Gastrocnemius medialis (tissue), 4 donors: Measurements from ENCODE around the gene ETV6. TPM values are rescaled to one million over a fixed set of nuclear protein-coding genes. Genes with fewer than 3 reads are reported as not detected.
A peak's percentile ranks its signal among the peaks of the same experiment; 100 is the strongest.

Experiments
- ATAC-seq, 2 donors: fragments of 150-250 bp; one replicate each; pipeline ENCODE4 v1.9.1; 2016
- DNase-seq, 2 donors: peaks; one replicate each; pipeline ENCODE4 v3.0.0-alpha.2; 2019
- H3K27ac ChIP-seq, 4 donors: fragments of 200-600 bp; sonication (generic); 1 replicate in 1 of 4; 2 replicates in 3 of 4; pipeline ENCODE4 v1.5.1; 2016 to 2018; ENCODE audit warnings: mild to moderate bottlenecking in 2 of 4, moderate library complexity in 1 of 4
- H3K27me3 ChIP-seq, 3 donors: fragments of 200-600 bp; sonication (generic) in 2 of 3; 1 replicate in 1 of 3; 2 replicates in 2 of 3; pipeline versions ENCODE4 v1.5.1 to v1.6.0; 2016 to 2019; ENCODE audit warnings: mild to moderate bottlenecking in 1 of 3, moderate library complexity in 1 of 3
- H3K36me3 ChIP-seq, 2 donors: fragments of 200-600 bp; sonication (generic) in 1 of 2; one replicate each; pipeline ENCODE4 v1.5.1; 2017 to 2018
- H3K4me1 ChIP-seq, 2 donors: fragments of 200-600 bp; sonication (generic) in 1 of 2; one replicate each; pipeline ENCODE4 v1.5.1; 2016 to 2017; ENCODE audit warnings: mild to moderate bottlenecking in 2 of 2
- H3K4me3 ChIP-seq, 4 donors: fragments of 200-600 bp; sonication (generic) in 3 of 4; 1 replicate in 1 of 4; 2 replicates in 3 of 4; pipeline ENCODE4 v1.5.1; 2016 to 2019; ENCODE audit warnings: mild to moderate bottlenecking in 2 of 4
- H3K9me3 ChIP-seq, 3 donors: fragments of 200-600 bp; sonication (generic) in 2 of 3; 1 replicate in 1 of 3; 2 replicates in 2 of 3; pipeline ENCODE4 v1.5.1; 2016 to 2019
- CTCF ChIP-seq, 5 experiments: fragments of 450-650 bp in 3 of 5; fragments of 200-600 bp in 2 of 5; sonication (generic) in 2 of 5; IDR thresholded peaks in 4 of 5; conservative IDR thresholded peaks in 1 of 5; 1 replicate in 4 of 5; 2 replicates in 1 of 5; pipeline ENCODE4 v1.5.1; 2016 to 2019; ENCODE audit warnings: antibody characterized with exemption in 5 of 5, mild to moderate bottlenecking in 3 of 5, moderate library complexity in 3 of 5
- POLR2A ChIP-seq, 2 donors: fragments of 450-650 bp; IDR thresholded peaks; one replicate each; pipeline ENCODE4 v1.6.1; 2017; ENCODE audit warnings: antibody characterized with exemption in 2 of 2, mild to moderate bottlenecking in 2 of 2, moderate library complexity in 2 of 2
- in situ Hi-C, 4 donors: fragments of 200-750 bp; cut with MboI; loops; one replicate each; pipeline versions ENCODE4 v1.15.0 to v1.8.0; 2017; ENCODE audit warnings: low sequenced_read_pairs in 4 of 4
- intact Hi-C: fragments of 100-400 bp; cut with DNase I; formaldehyde crosslinking; loops from one replicate; pipeline ENCODE4 v1.15.1; 2023; ENCODE audit warnings: low total_unique reads
- total RNA-seq, 4 donors: library from RNA; depleted of rRNA; stranded (reverse); fragments of >200 nt; gene quantifications; one replicate each; pipeline versions ENCODE4 v1.1.0 to v1.2.3, GENCODE V29; 2016

ETV6 gene
- total RNA-seq, 4 donors from 2014 or later = 2.8 to 5.9 (median 3.3) TPM

- Histone ChIP-seq H3K4me1 (peaks cover 17 to 21% of the 10 kb centered on the region in 2 donors), H3K9me3 (no peaks in the 10 kb centered on the region), H3K27me3 (no peaks in the 10 kb centered on the region), H3K36me3 (peaks cover 0 to 7% of the 10 kb centered on the region in 2 donors), H3K4me3 (no peak overlapping the region), H3K27ac (no peak overlapping the region)
- intact Hi-C loops = loop anchor here (10.0 kb wide), 1 partner anchor 146 kb away; no protein-coding TSS in a partner anchor
- ATAC-seq (no peak), DNase-seq (no peak)
- in situ Hi-C loops = loop anchor here in 1 of 4 donors (25.0 kb wide), 1 partner anchor 107 kb away; no protein-coding TSS in a partner anchor
- no peak for TF ChIP-seq POLR2A (IDR thresholded peaks at IDR 0.05)
- no peak for TF ChIP-seq CTCF (IDR thresholded peaks at IDR 0.05 in 4 of 5, conservative IDR thresholded peaks at IDR 0.05 in 1 of 5)
Measured at GRCh38 chr12:11880381-11880780, 230.9 kb downstream of the ETV6 start.

GRCh38 chr12:11881835-11882234 lies 232.4 kb downstream of the ETV6 start:
- Histone ChIP-seq H3K27me3 (no peaks in the 10 kb centered on the region), H3K27ac (peak overlapping the region in 2 of 4 donors; percentile 19 to 57), H3K9me3 (no peaks in the 10 kb centered on the region), H3K36me3 (peaks cover 0 to 7% of the 10 kb centered on the region in 2 donors), H3K4me1 (peaks cover 11 to 15% of the 10 kb centered on the region in 2 donors), H3K4me3 (no peak overlapping the region)
- TF ChIP-seq POLR2A (IDR thresholded peaks at IDR 0.05) (no peak), CTCF (IDR thresholded peaks at IDR 0.05 in 4 of 5, conservative IDR thresholded peaks at IDR 0.05 in 1 of 5) (no peak)
- intact Hi-C loops (loop anchor here (10.0 kb wide), 1 partner anchor 147 kb away; no protein-coding TSS in a partner anchor), in situ Hi-C loops (loop anchor here in 1 of 4 donors (25.0 kb wide), 1 partner anchor 105 kb away; no protein-coding TSS in a partner anchor)
- no peak for DNase-seq
- no peak for ATAC-seq

GRCh38 chr12:11882301-11883019 lies 233.0 kb downstream of the ETV6 start:
- peaks cover 0 to 7% of the 10 kb centered on the region in 2 donors for H3K36me3 ChIP-seq
- no peak overlapping the region for H3K4me3 ChIP-seq
- TF ChIP-seq POLR2A (IDR thresholded peaks at IDR 0.05) = no peak
- TF ChIP-seq CTCF (IDR thresholded peaks at IDR 0.05 in 4 of 5, conservative IDR thresholded peaks at IDR 0.05 in 1 of 5) = no peak
- H3K27ac ChIP-seq = peak overlapping the region; percentile 19 to 57 (median 40)
- intact Hi-C loops (loop anchor here (10.0 kb wide), 1 partner anchor 148 kb away; no protein-coding TSS in a partner anchor), in situ Hi-C loops (loop anchor here in 1 of 4 donors (25.0 kb wide), 1 partner anchor 105 kb away; no protein-coding TSS in a partner anchor)
- no peaks in the 10 kb centered on the region for H3K27me3 ChIP-seq
- peaks cover 9 to 15% of the 10 kb centered on the region in 2 donors for H3K4me1 ChIP-seq
- H3K9me3 ChIP-seq = no peaks in the 10 kb centered on the region
- peak; percentile 30 to 78 for ATAC-seq
- DNase-seq = no peak

- intact Hi-C loops (loop anchor here (10.0 kb wide), 1 partner anchor 149 kb away; no protein-coding TSS in a partner anchor), in situ Hi-C loops (loop anchor here in 1 of 4 donors (25.0 kb wide), 1 partner anchor 103 kb away; no protein-coding TSS in a partner anchor)
- Histone ChIP-seq H3K9me3 (no peaks in the 10 kb centered on the region), H3K4me3 (no peak overlapping the region), H3K27ac (peak overlapping the region in 2 of 4 donors; percentile 14 to 31), H3K36me3 (peaks cover 0 to 14% of the 10 kb centered on the region in 2 donors), H3K27me3 (no peaks in the 10 kb centered on the region), H3K4me1 (peaks cover 8 to 9% of the 10 kb centered on the region in 2 donors)
- no peak for ATAC-seq
- no peak for DNase-seq
- TF ChIP-seq CTCF (IDR thresholded peaks at IDR 0.05 in 4 of 5, conservative IDR thresholded peaks at IDR 0.05 in 1 of 5) = no peak
- TF ChIP-seq POLR2A (IDR thresholded peaks at IDR 0.05) = no peak
Measured at GRCh38 chr12:11884116-11884515, 234.6 kb downstream of the ETV6 start.
